GM10248 (cell line): ENCODE results near the gene BTBD17.

ENCODE experiments used
- CTCF ChIA-PET: fragments of 300-600 bp; sonication (Branson Sonifier 250); formaldehyde crosslinking; extraction: SDS; loops from one replicate; lab custom pipeline; 2021; ENCODE audit warnings: antibody characterized with exemption; lab: Yijun Ruan, JAX
- POLR2A ChIA-PET: fragments of 350-650 bp; sonication (Branson Sonifier 250); formaldehyde crosslinking; extraction: SDS; loops from one replicate; lab custom pipeline; 2020; ENCODE audit warnings: antibody characterized with exemption; lab: Yijun Ruan, JAX
- DNase-seq: peaks from one replicate; pipeline ENCODE4 v3.0.0; 2012; ENCODE audit errors: extremely low spot score
- TF ChIP-seq, protein P1 (sequence below): IDR thresholded peaks from 2 replicates; pipeline ENCODE4 v1.5.1; 2012; ENCODE audit warnings: mild to moderate bottlenecking, low read depth; ENCODE audit errors: extremely low read depth, missing control alignments, control extremely low read depth

Gene BTBD17

DNA sequence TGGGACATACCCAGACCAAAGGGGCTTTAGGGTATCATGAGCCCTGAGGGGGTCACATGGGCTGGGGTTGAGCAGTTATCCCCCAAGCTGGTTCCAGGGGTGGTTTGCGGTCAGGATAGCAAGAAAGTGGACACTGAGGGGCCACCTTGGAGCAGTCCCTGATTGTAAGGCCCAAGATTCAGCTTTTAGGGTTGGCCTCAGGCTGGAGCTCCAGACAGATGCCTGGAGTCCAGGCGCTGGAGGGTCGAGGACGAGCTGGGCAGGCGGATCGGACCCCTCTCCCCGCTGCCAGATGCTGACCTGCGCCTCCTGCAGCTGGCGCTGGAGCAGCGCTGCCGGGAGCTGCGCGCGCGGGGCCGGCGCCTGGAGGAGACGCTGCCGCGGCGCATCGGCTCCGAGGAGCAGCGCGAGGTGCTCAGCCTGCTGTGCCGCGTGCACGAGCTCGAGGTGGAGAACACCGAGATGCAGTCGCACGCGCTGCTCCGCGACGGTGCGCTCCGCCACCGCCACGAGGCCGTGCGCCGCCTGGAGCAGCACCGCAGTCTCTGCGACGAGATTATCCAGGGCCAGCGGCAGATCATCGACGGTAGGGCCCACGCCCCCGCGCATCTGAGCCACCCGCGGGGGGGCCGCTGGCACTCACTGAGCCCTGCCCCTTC lies 10.0 kb downstream of the BTBD17 start:
- ChIA-PET POLR2A (no interaction called here), CTCF (interaction anchor here (1.5 to 2.2 kb wide), 7 partner anchors 11 to 142 kb away, joined by 3 to 17 read pairs (median 3); partner anchors contain the start of genes BTBD17 and GPR142)
- TF ChIP-seq, protein P1, sequence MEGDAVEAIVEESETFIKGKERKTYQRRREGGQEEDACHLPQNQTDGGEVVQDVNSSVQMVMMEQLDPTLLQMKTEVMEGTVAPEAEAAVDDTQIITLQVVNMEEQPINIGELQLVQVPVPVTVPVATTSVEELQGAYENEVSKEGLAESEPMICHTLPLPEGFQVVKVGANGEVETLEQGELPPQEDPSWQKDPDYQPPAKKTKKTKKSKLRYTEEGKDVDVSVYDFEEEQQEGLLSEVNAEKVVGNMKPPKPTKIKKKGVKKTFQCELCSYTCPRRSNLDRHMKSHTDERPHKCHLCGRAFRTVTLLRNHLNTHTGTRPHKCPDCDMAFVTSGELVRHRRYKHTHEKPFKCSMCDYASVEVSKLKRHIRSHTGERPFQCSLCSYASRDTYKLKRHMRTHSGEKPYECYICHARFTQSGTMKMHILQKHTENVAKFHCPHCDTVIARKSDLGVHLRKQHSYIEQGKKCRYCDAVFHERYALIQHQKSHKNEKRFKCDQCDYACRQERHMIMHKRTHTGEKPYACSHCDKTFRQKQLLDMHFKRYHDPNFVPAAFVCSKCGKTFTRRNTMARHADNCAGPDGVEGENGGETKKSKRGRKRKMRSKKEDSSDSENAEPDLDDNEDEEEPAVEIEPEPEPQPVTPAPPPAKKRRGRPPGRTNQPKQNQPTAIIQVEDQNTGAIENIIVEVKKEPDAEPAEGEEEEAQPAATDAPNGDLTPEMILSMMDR: no peak
- DNase-seq: no peak

DNA sequence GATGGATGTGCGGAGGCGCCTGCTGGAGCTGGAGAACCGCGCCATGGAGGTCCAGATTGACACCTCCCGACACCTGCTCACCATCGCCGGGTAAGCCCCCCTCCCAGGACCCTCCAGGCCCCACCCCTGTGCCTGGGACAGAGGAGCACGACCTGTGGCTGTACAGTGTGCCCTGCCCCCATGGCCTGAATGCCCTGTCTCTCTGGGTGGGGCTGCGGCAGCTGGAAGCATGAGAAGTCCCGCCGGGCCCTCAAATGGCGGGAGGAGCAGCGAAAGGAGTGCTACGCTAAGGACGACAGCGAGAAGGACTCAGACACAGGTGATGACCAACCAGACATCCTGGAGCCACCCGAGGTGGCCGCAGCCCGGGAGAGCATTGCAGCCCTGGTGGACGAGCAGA lies 11.2 kb downstream of the BTBD17 start:
- CTCF ChIA-PET: interaction anchor here (0.8 to 1.6 kb wide), 3 partner anchors 13 to 139 kb away, joined by 3 read pairs; no protein-coding TSS in a partner anchor

DNA sequence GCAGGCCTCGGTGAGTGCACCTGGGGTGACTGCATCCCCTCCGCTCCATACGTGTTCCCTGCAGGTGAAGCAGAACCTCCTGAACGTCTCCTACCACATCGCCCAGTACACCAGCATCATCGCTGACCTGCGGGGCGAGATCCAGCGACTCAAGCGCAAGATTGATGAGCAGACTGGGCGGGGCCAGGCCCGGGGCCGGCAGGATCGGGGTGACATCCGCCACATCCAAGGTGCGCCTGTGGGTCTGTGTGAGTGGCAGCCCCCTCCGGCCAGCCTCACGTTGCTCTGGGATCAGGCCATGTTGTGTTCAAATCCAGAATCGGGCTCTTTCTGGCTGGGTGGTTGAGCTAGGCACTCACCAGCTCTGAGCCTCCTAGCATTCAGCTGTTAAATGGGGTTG lies 12.5 kb downstream of the BTBD17 start:
- DNase-seq: no peak
- ChIA-PET CTCF (no interaction called here), POLR2A (no interaction called here)
- TF ChIP-seq, protein P1: no peak

More for the DNA sequence above, 11.2 kb downstream of the BTBD17 start:
- DNase-seq: no peak
- TF ChIP-seq, protein P1: no peak
- POLR2A ChIA-PET: no interaction called here

DNA sequence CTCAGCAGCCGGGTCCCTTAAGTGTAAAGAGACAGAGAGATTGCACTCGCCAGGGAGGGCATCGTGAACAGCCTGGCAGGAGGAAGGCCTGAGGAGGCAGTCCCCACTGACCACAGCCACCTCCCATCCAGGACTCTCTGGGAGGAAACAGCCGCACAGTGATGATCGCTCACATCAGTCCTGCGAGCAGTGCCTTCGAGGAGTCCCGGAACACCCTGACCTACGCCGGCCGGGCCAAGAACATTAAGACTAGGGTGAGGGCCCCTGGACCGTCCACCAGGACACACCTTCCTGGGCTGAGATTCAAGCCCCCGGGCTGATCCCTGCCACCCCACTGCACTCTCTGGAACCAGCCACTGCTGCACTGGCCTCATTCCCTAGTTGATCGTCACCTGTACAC lies 14.0 kb downstream of the BTBD17 start:
- no peak for DNase-seq
- CTCF ChIA-PET: interaction anchor here (1.4 to 2.3 kb wide), 3 partner anchors 13 to 31 kb away, joined by 4 to 11 read pairs (median 5); partner anchors contain the start of gene BTBD17
- TF ChIP-seq, protein P1: no peak
- POLR2A ChIA-PET: no interaction called here

DNA sequence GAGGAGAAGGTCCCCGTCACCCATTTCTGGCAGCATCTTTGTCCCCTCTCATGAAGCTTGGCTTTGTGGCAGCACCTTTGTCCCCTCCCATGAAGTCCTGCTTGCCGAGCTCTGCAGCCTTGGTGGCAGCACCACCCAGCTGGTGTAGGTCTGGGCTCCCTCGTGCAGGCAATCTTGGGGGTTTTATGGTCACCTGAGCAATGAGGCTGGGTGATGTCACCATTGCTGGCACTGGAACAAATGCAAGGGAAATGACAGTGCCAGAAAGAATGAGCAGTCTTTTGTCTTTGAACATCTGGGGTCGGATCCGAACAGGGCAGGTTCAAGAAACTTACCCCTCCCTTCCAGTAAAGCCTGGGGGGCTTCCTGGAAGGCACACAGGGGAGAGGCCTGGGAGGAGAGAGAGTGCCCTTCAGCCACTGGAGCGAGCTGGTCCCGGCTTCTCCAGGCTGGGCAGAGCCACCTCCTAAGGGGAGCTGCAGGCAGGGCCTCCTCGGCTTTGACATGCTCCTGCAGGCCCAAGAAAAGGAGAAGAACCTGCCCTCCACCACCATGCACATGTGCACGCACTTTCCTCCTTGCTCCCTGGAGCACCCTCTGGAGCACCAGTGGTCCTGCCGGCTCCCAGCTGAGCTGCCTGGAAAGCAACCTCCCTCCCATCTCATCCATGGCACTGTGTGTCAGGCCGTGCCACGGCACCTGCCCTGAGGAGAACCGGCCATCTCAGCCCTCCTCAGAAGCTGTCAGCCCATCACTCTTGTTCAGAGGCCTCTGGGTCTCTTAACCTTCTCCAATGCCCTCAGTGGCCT lies 16.0 kb downstream of the BTBD17 start:
- TF ChIP-seq, protein P1: no peak
- no peak for DNase-seq
- ChIA-PET POLR2A (no interaction called here), CTCF (interaction anchor here (0.6 to 1.7 kb wide), 2 partner anchors 15 to 23 kb away, joined by 3 to 5 read pairs; partner anchors contain the start of gene BTBD17)

DNA sequence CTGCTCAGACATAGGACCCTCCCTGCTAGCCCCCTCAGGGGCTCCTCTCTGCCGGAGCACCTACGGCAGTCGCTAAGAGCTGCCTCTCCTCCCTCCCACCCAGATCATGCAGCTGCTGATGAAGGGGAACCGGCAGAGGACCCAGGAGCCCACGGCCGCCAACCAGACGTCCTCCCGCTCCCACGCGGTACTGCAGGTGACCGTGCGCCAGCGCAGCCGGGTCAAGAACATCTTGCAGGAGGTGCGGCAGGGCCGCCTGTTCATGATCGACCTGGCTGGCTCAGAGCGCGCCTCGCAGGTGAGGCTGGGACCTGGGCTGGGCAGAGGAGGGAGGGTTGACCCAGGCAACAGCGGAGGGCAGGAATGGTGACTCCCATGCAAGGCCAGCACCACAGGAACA lies 17.0 kb downstream of the BTBD17 start:
- ChIA-PET CTCF (no interaction called here), POLR2A (no interaction called here)
- TF ChIP-seq, protein P1: no peak
- DNase-seq: no peak
